PC-3 (cell line): ENCODE measurements around the gene SRGAP1.

Experiments used
- EZH2 ChIP-seq: fragments of 300-600 bp; sonication (generic); IDR thresholded peaks from one replicate; pipeline ENCODE4 v1.6.1; 2017; ENCODE audit warnings: antibody characterized with exemption, mild to moderate bottlenecking, low read length; ENCODE audit not compliant: unreplicated experiment
- EZH2phosphoT487 ChIP-seq: fragments of 300-600 bp; sonication (generic); IDR thresholded peaks from 2 replicates; pipeline ENCODE4 v1.6.1; 2018; ENCODE audit warnings: mild to moderate bottlenecking, antibody characterized with exemption, low read length, borderline replicate concordance
- TF ChIP-seq, protein P1 (sequence below): fragments of 300-600 bp; sonication (generic); conservative IDR thresholded peaks from 2 replicates; pipeline ENCODE4 v1.5.1; 2017; ENCODE audit warnings: antibody characterized with exemption, low read depth, mild to moderate bottlenecking, low read length

DNA sequence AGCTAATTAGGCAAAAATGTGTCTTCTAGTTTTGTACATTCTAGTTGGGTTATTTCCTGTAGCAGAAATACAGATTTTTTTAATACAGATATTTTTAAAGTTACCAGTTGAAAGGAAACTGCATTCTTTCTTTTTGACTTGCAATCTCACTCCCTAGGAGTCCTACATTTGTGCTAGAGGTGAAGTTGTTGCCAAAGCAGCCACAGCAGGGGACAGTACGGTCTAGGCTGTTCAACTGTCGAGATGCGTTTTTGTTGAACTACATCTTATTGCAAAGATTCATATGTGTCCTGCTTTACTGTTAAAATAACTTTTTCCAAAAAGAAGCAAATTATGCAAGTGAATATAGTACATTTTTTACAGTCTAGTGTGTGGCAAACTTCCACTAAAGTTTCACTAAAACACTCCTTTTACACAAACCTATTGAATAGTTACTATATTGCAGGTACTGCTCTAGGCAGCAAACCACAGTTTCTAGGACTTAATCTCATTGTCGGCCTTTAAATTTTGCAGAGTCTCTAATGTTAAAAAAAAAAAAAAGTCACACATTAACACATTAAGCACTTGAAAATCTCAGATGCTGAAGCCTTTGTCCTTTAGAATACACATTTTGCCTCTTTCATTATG is 30.2 kb upstream of the SRGAP1 start:
- TF ChIP-seq EZH2 (no peak), EZH2phosphoT487 (no peak)
- TF ChIP-seq, protein P1, sequence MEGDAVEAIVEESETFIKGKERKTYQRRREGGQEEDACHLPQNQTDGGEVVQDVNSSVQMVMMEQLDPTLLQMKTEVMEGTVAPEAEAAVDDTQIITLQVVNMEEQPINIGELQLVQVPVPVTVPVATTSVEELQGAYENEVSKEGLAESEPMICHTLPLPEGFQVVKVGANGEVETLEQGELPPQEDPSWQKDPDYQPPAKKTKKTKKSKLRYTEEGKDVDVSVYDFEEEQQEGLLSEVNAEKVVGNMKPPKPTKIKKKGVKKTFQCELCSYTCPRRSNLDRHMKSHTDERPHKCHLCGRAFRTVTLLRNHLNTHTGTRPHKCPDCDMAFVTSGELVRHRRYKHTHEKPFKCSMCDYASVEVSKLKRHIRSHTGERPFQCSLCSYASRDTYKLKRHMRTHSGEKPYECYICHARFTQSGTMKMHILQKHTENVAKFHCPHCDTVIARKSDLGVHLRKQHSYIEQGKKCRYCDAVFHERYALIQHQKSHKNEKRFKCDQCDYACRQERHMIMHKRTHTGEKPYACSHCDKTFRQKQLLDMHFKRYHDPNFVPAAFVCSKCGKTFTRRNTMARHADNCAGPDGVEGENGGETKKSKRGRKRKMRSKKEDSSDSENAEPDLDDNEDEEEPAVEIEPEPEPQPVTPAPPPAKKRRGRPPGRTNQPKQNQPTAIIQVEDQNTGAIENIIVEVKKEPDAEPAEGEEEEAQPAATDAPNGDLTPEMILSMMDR, result no peak
